ENCODE data around the gene FSTL4.

GRCh38 chr5:133469846-133470245 is 142.5 kb downstream of the FSTL4 start:
- TF ChIP-seq CTCF (IDR thresholded peaks at IDR 0.05; ENCODE audit: poor library complexity) (no peak), EZH2phosphoT487 (IDR thresholded peaks at IDR 0.05; ENCODE audit: low read depth, severe bottlenecking, unreplicated experiment) (no peak), EZH2 (IDR thresholded peaks at IDR 0.05; ENCODE audit: borderline replicate concordance) (no peak)
